ENCODE measurements around the gene AP1S1. TPM values are rescaled to one million over a fixed set of nuclear protein-coding genes. Genes with fewer than 3 reads are reported as not detected.

Gene AP1S1
- total and polyA plus RNA-seq, 2 of the 13 experiments (the other 11 are each of a cell fraction or from before 2014, with no cell fraction given): 57.5 to 68.1 TPM

GRCh38 chr7:101168412-101169049, 14.3 kb downstream of the AP1S1 start:
- ATAC-seq (no peak), FAIRE-seq (no peak), DNase-seq (ENCODE audit: low spot score) (no peak)
- H3K27ac ChIP-seq (ENCODE audit: extremely low read length, insufficient read depth, low read length): no peak overlapping the region
- H2AFZ ChIP-seq (ENCODE audit: low read length): no peak overlapping the region
- ChIA-PET POLR2A (interaction anchor here (0.9 to 1.0 kb wide), 2 partner anchors 24 to 25 kb away, joined by 3 read pairs; no protein-coding TSS in a partner anchor), CTCF (ENCODE audit: low intra/inter-chr PET ratio, low total read pairs) (interaction anchor here (2.7 kb wide), 1 partner anchor 25 kb away, joined by 14 read pairs; no protein-coding TSS in a partner anchor)
- H3K27me3 ChIP-seq (ENCODE audit: control insufficient read depth in 1 of 2, insufficient read depth in 2 of 2, low read length in 2 of 2): peaks cover 13 to 80% of the 10 kb centered on the region in 2 experiments
- WGBS (ENCODE audit: low lambda C conversion rate): 3% methylated on average over 6 of the region's 6 CpGs
- no peaks in the 10 kb centered on the region for H3K36me3 ChIP-seq (replicated peaks in 1 of 2; ENCODE audit: control insufficient read depth in 1 of 2, insufficient read depth in 2 of 2, low read length in 2 of 2)
- no peak overlapping the region for H3K9ac ChIP-seq (ENCODE audit: insufficient read depth, low read depth, low read length)
- no peak overlapping the region for H3K4me3 ChIP-seq (replicated peaks in 1 of 3; ENCODE audit: insufficient read depth in 1 of 3, low read depth in 2 of 3, low read length in 3 of 3)
- H3K9me3 ChIP-seq (ENCODE audit: low read length): no peaks in the 10 kb centered on the region
- peaks cover 58% of the 10 kb centered on the region for H3K4me1 ChIP-seq (ENCODE audit: insufficient read depth, low read length)
- H3K79me2 ChIP-seq (ENCODE audit: insufficient read depth, low read length): no peaks in the 10 kb centered on the region
- H3K4me2 ChIP-seq (ENCODE audit: low read depth, low read length): no peak overlapping the region
- peaks cover 9% of the 10 kb centered on the region; the same call in 1 of the 2 replicates for H4K20me1 ChIP-seq (ENCODE audit: insufficient read depth, low read length)
- in situ Hi-C loops (cut with HindIII; ENCODE audit: extremely low pct_ligation_motif_present, low pct_unique_long_range_greater_than_20kb) (no loop called here), intact Hi-C loops (cut with micrococcal nuclease; ENCODE audit: unreplicated experiment) (loop anchor here (2.0 kb wide), 1 partner anchor 24 kb away; no protein-coding TSS in a partner anchor)
- BruUV-seq (replicated peaks): no TSS peak
- no peak for TF ChIP-seq ZNF558 (CRISPR knock-in tag; IDR thresholded peaks at IDR 0.05; ENCODE audit: borderline replicate concordance)
- no peak for TF ChIP-seq ZFP36L1 (CRISPR knock-in tag; IDR thresholded peaks at IDR 0.05)
- no peak for TF ChIP-seq CEBPG (CRISPR knock-in tag; IDR thresholded peaks at IDR 0.05)
- TF ChIP-seq ZNF407 (CRISPR knock-in tag; IDR thresholded peaks at IDR 0.05; ENCODE audit: not compliant biosample characterization): no peak
- TF ChIP-seq AGO1 (IDR thresholded peaks at IDR 0.05; ENCODE audit: low read depth, low read length, poor library complexity, severe bottlenecking): no peak
- TF ChIP-seq CREB3 (CRISPR knock-in tag; IDR thresholded peaks at IDR 0.05): no peak
- no peak for TF ChIP-seq ZNF282 (IDR thresholded peaks at IDR 0.05; ENCODE audit: partially characterized antibody)
- TF ChIP-seq ZNF644 (CRISPR knock-in tag; IDR thresholded peaks at IDR 0.05; ENCODE audit: low read depth): no peak
- TF ChIP-seq PATZ1 (CRISPR knock-in tag; IDR thresholded peaks at IDR 0.05): no peak
- TF ChIP-seq CENPX (CRISPR knock-in tag; IDR thresholded peaks at IDR 0.05): no peak
- TF ChIP-seq ZNF460 (CRISPR knock-in tag; IDR thresholded peaks at IDR 0.05; ENCODE audit: borderline replicate concordance): no peak

Measured in HepG2 (cell line).